GM23338 (cell line): ENCODE results near the gene HOXA9. TPM values are rescaled to one million over a fixed set of nuclear protein-coding genes. Genes with fewer than 3 reads are reported as not detected.
A peak's percentile ranks its signal among the peaks of the same experiment; 100 is the strongest.

Experiments
- ATAC-seq: fragments of 200-7000 bp; cut with Tn5 transposase; 3 replicates; pipeline ENCODE4 v1.9.1; 2020
- DNase-seq: peaks from one replicate; pipeline ENCODE4 v3.0.0-alpha.2; 2015; ENCODE audit warnings: low spot score
- H2AFZ ChIP-seq: fragments of 200-600 bp; sonication (generic); 2 replicates; pipeline ENCODE4 v1.8.0; 2016; ENCODE audit warnings: antibody characterized with exemption, mild to moderate bottlenecking, moderate library complexity
- H3F3A ChIP-seq: fragments of 200-600 bp; sonication (generic); replicated peaks from 2 replicates; pipeline ENCODE4 v1.8.0; 2017; ENCODE audit warnings: antibody characterized with exemption, mixed run types, low read depth
- H3K27ac ChIP-seq: fragments of 200-600 bp; sonication (generic); 2 replicates; pipeline ENCODE4 v1.6.1; 2016; ENCODE audit warnings: low read depth
- H3K27me3 ChIP-seq: fragments of 200-600 bp; sonication (generic); 2 replicates; pipeline ENCODE4 v1.8.0; 2016; ENCODE audit warnings: mild to moderate bottlenecking, mixed run types, moderate library complexity; ENCODE audit not compliant: insufficient read depth
- H3K36me3 ChIP-seq: fragments of 200-600 bp; sonication (generic); 2 replicates; pipeline ENCODE4 v1.8.0; 2016; ENCODE audit warnings: mild to moderate bottlenecking; ENCODE audit not compliant: insufficient read depth
- H3K4me1 ChIP-seq: fragments of 200-600 bp; sonication (generic); 2 replicates; pipeline ENCODE4 v1.8.0; 2016; ENCODE audit warnings: mild to moderate bottlenecking, moderate library complexity; ENCODE audit not compliant: insufficient read depth
- H3K4me2 ChIP-seq: fragments of 200-600 bp; sonication (generic); 2 replicates; pipeline ENCODE4 v1.7.1; 2017; ENCODE audit warnings: mixed run types
- H3K4me3 ChIP-seq: fragments of 200-600 bp; sonication (generic); 2 replicates; pipeline ENCODE4 v1.6.1; 2016; ENCODE audit warnings: mixed run types
- H3K79me2 ChIP-seq: fragments of 200-600 bp; sonication (generic); replicated peaks from 2 replicates; pipeline ENCODE4 v1.8.0; 2017; ENCODE audit warnings: mild to moderate bottlenecking; ENCODE audit not compliant: insufficient read depth
- H3K9me2 ChIP-seq: fragments of 200-600 bp; sonication (generic); 2 replicates; pipeline ENCODE4 v1.8.0; 2017; ENCODE audit not compliant: insufficient read depth
- H4K20me1 ChIP-seq: fragments of 200-600 bp; sonication (generic); replicated peaks from 2 replicates; pipeline ENCODE4 v1.8.0; 2017; ENCODE audit warnings: mild to moderate bottlenecking; ENCODE audit not compliant: insufficient read depth
- H3K27ac Mint-ChIP-seq: 2 replicates; pipeline ENCODE4 v1.8.0; 2020; ENCODE audit warnings: inconsistent platforms, mild to moderate bottlenecking, moderate library complexity, mixed read lengths
- H3K27me3 Mint-ChIP-seq: 3 replicates; pipeline ENCODE4 v1.8.0; 2022; ENCODE audit warnings: low read depth, mild to moderate bottlenecking, moderate library complexity, mixed read lengths, inconsistent platforms; ENCODE audit not compliant: insufficient read depth, poor library complexity
- H3K36me3 Mint-ChIP-seq: 3 replicates; pipeline ENCODE4 v1.8.0; 2021; ENCODE audit warnings: low read depth, mild to moderate bottlenecking, inconsistent platforms, moderate library complexity, mixed read lengths
- H3K4me1 Mint-ChIP-seq: 3 replicates; pipeline ENCODE4 v1.8.0; 2020; ENCODE audit warnings: mild to moderate bottlenecking, inconsistent platforms, mixed read lengths
- H3K4me3 Mint-ChIP-seq: 3 replicates; pipeline ENCODE4 v1.8.0; 2021; ENCODE audit warnings: moderate library complexity, mild to moderate bottlenecking, inconsistent platforms, mixed read lengths
- H3K9me3 Mint-ChIP-seq: 3 replicates; pipeline ENCODE4 v1.8.0; 2020; ENCODE audit warnings: moderate library complexity, mild to moderate bottlenecking, inconsistent platforms, mixed read lengths
- CREB1 ChIP-seq: fragments of 250-450 bp; sonication (Bioruptor Pico); IDR thresholded peaks from 2 replicates; pipeline ENCODE4 v1.5.0; 2020; ENCODE audit warnings: low read depth, mild to moderate bottlenecking, moderate library complexity
- CTCF ChIP-seq, 2 experiments: fragments of 200-600 bp in 1 of 2; sonication (generic) in 1 of 2; conservative IDR thresholded peaks; 2 replicates each; pipeline versions ENCODE4 v1.5.1 to v1.6.1; 2016 to 2017; ENCODE audit warnings: antibody characterized with exemption in 2 of 2, low read depth in 2 of 2, mild to moderate bottlenecking in 2 of 2, moderate library complexity in 1 of 2
- ETS1 ChIP-seq: IDR thresholded peaks from 2 replicates; pipeline ENCODE4 v1.6.1; 2016; ENCODE audit warnings: antibody characterized with exemption
- EZH2 ChIP-seq: fragments of 200-600 bp; sonication (generic); IDR thresholded peaks from one replicate; pipeline ENCODE4 v1.8.0; 2017; ENCODE audit warnings: antibody characterized with exemption, mild to moderate bottlenecking, low read depth; ENCODE audit not compliant: unreplicated experiment
- EZH2phosphoT487 ChIP-seq: fragments of 200-600 bp; sonication (generic); IDR thresholded peaks from one replicate; pipeline ENCODE4 v1.8.1; 2018; ENCODE audit warnings: antibody characterized with exemption; ENCODE audit not compliant: unreplicated experiment
- NANOG ChIP-seq: IDR thresholded peaks from 2 replicates; pipeline ENCODE4 v1.6.1; 2016; ENCODE audit warnings: antibody characterized with exemption, borderline replicate concordance
- POLR2AphosphoS5 ChIP-seq: IDR thresholded peaks from 2 replicates; pipeline ENCODE4 v1.6.1; 2016; ENCODE audit warnings: antibody characterized with exemption, low read depth
- polyA plus RNA-seq: library from polyadenylated mRNA; unstranded; fragments of >200 nt; fragmentation: Nextera tagmentation; extraction: Ambion mirVana; gene quantifications from 2 replicates; pipeline ENCODE4 v1.2.1, GENCODE V29; 2016
- total RNA-seq: library from RNA; depleted of rRNA; stranded (reverse); fragments of >200 nt; shearing (Covaris generic); gene quantifications from 2 replicates; pipeline ENCODE4 v1.2.3, GENCODE V29; 2014

Gene HOXA9
- total and polyA plus RNA-seq, 2 experiments from 2014 or later, result not detected

- H3K36me3 ChIP-seq, result no peaks in the 10 kb centered on the region
- Mint-ChIP-seq H3K27me3 (peaks cover 96% of the 10 kb centered on the region), H3K9me3 (peaks cover 2% of the 10 kb centered on the region; the same call in 1 of the 3 replicates), H3K36me3 (no peaks in the 10 kb centered on the region), H3K4me3 (no peak overlapping the region), H3K4me1 (peaks cover 16% of the 10 kb centered on the region), H3K27ac (no peak overlapping the region)
- no peaks in the 10 kb centered on the region for H3K9me2 ChIP-seq
- no peak overlapping the region for H3K27ac ChIP-seq
- no peak overlapping the region for H3K4me2 ChIP-seq
- no peaks in the 10 kb centered on the region for H3K79me2 ChIP-seq
- peaks cover 47% of the 10 kb centered on the region for H3F3A ChIP-seq
- H4K20me1 ChIP-seq, result peaks cover 62% of the 10 kb centered on the region
- H3K4me1 ChIP-seq, result peaks cover 15% of the 10 kb centered on the region; the same call in 1 of the 2 replicates
- no peak overlapping the region for H3K4me3 ChIP-seq
- TF ChIP-seq EZH2, result peak; percentile 62
- peak; percentile 20 for TF ChIP-seq EZH2phosphoT487
- TF ChIP-seq CREB1 (CRISPR knock-in tag), result no peak
- H3K27me3 ChIP-seq, result peaks cover 100% of the 10 kb centered on the region
- ATAC-seq, result no peak
- H2AFZ ChIP-seq, result no peak overlapping the region
- DNase-seq, result no peak
Measured at GRCh38 chr7:27128034-27128433, 37.3 kb downstream of the HOXA9 start.

GRCh38 chr7:27126596-27127327 is 38.6 kb downstream of the HOXA9 start:
- Histone ChIP-seq H3K79me2 (no peaks in the 10 kb centered on the region), H3K9me2 (no peaks in the 10 kb centered on the region), H3F3A (peaks cover 57% of the 10 kb centered on the region), H3K4me1 (peaks cover 22% of the 10 kb centered on the region; the same call in 1 of the 2 replicates), H2AFZ (no peak overlapping the region), H3K4me3 (no peak overlapping the region), H3K36me3 (no peaks in the 10 kb centered on the region), H3K27ac (no peak overlapping the region), H4K20me1 (peaks cover 59% of the 10 kb centered on the region), H3K4me2 (no peak overlapping the region), H3K27me3 (peaks cover 100% of the 10 kb centered on the region)
- H3K4me3 Mint-ChIP-seq, result no peak overlapping the region
- H3K27me3 Mint-ChIP-seq, result peaks cover 96% of the 10 kb centered on the region
- ATAC-seq (no peak), DNase-seq (no peak)
- H3K4me1 Mint-ChIP-seq, result peaks cover 16% of the 10 kb centered on the region
- no peaks in the 10 kb centered on the region for H3K36me3 Mint-ChIP-seq
- no peak overlapping the region for H3K27ac Mint-ChIP-seq
- TF ChIP-seq ETS1 (no peak), NANOG (no peak), EZH2 (peak; percentile 46), POLR2AphosphoS5 (no peak)
- H3K9me3 Mint-ChIP-seq, result peaks cover 6% of the 10 kb centered on the region; the same call in 1 of the 3 replicates

- H3K9me2 ChIP-seq, result no peaks in the 10 kb centered on the region
- H2AFZ ChIP-seq, result no peak overlapping the region
- peaks cover 14% of the 10 kb centered on the region; the same call in 1 of the 2 replicates for H3K4me1 ChIP-seq
- no peak overlapping the region for H3K27ac Mint-ChIP-seq
- H3K4me3 ChIP-seq, result no peak overlapping the region
- peaks cover 58% of the 10 kb centered on the region for H3F3A ChIP-seq
- ATAC-seq, result no peak
- no peaks in the 10 kb centered on the region for H3K36me3 ChIP-seq
- no peaks in the 10 kb centered on the region for H3K79me2 ChIP-seq
- H3K4me2 ChIP-seq, result no peak overlapping the region
- TF ChIP-seq CTCF (conservative IDR thresholded peaks at IDR 0.05; ENCODE audit: low read depth in 2 of 2), result no peak
- TF ChIP-seq EZH2, result peak; percentile 83
- H4K20me1 ChIP-seq, result peaks cover 58% of the 10 kb centered on the region
- DNase-seq, result no peak
- H3K27me3 Mint-ChIP-seq, result peaks cover 96% of the 10 kb centered on the region
- peaks cover 6% of the 10 kb centered on the region; the same call in 1 of the 3 replicates for H3K9me3 Mint-ChIP-seq
- H3K27me3 ChIP-seq, result peaks cover 100% of the 10 kb centered on the region
- H3K36me3 Mint-ChIP-seq, result no peaks in the 10 kb centered on the region
- H3K27ac ChIP-seq, result no peak overlapping the region
- no peak overlapping the region for H3K4me3 Mint-ChIP-seq
- peaks cover 16% of the 10 kb centered on the region for H3K4me1 Mint-ChIP-seq
Measured at GRCh38 chr7:27125986-27126394, 39.3 kb downstream of the HOXA9 start.
